Measurements from ENCODE around the gene ATF1. TPM values are rescaled to one million over a fixed set of nuclear protein-coding genes. Genes with fewer than 3 reads are reported as not detected.

The ATF1 gene
- total and polyA plus RNA-seq, 10 of the 15 experiments (the other 5 are each of a cell fraction or from before 2014, with no cell fraction given): 15.4 to 92.0 (median 33.6) TPM

DNA sequence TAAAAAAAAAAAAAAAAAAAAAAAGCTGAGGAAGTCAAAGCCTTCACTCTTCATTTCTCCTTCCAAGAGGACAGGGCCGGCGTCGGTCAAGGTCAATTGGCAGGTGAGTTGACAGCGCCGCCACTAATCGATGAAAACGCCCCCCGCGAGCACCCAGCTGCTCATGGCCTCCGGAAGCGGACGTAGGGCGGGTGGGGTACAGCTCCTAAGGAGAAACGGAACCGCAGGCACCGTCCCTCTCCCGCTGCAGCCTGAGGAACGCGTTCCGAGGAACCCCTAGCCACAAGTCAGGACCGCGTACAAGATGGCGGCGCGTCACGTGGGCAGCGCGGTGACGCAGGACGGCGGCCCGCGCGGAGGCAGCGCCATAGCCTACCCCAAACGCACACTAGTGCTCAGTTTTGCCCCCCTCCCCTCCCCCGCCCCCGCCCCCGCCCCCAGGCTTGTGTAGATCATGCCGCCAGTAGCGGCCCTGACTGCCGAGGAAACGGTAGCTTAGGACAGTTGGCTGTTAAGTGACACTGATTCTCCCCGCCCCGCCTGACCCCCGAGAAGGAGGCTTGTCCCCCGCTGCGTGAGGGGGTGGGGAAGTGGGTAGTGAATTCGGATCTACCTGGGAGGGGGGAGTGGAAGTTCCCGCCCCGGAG lies at the start of gene ATF1 (continued):
- TF ChIP-seq, protein P1, sequence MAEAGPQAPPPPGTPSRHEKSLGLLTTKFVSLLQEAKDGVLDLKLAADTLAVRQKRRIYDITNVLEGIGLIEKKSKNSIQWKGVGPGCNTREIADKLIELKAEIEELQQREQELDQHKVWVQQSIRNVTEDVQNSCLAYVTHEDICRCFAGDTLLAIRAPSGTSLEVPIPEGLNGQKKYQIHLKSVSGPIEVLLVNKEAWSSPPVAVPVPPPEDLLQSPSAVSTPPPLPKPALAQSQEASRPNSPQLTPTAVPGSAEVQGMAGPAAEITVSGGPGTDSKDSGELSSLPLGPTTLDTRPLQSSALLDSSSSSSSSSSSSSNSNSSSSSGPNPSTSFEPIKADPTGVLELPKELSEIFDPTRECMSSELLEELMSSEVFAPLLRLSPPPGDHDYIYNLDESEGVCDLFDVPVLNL (IDR thresholded peaks at IDR 0.05; ENCODE audit: low read depth, low read length): no peak
- peak in 1 of 2 experiments; percentile 39; a peak in 2 of 4 replicates for TF ChIP-seq IKZF2 (IDR thresholded peaks at IDR 0.05)
- peak; percentile 54; the same call in 1 of the 2 replicates for TF ChIP-seq ZNF384 (IDR thresholded peaks at IDR 0.05; ENCODE audit: borderline replicate concordance, low read depth, low read length)
- peak; percentile 96 for TF ChIP-seq POLR2AphosphoS5 (IDR thresholded peaks at IDR 0.05; ENCODE audit: low read length)
- TF ChIP-seq SMAD1 (IDR thresholded peaks at IDR 0.05; ENCODE audit: low read depth, partially characterized antibody): peak; percentile 62
- 0 out of 2 replicates have a peak, but pooled peaks have one; percentile 12 for TF ChIP-seq MTA2 (IDR thresholded peaks at IDR 0.05; ENCODE audit: low read depth)
- TF ChIP-seq, protein P2, sequence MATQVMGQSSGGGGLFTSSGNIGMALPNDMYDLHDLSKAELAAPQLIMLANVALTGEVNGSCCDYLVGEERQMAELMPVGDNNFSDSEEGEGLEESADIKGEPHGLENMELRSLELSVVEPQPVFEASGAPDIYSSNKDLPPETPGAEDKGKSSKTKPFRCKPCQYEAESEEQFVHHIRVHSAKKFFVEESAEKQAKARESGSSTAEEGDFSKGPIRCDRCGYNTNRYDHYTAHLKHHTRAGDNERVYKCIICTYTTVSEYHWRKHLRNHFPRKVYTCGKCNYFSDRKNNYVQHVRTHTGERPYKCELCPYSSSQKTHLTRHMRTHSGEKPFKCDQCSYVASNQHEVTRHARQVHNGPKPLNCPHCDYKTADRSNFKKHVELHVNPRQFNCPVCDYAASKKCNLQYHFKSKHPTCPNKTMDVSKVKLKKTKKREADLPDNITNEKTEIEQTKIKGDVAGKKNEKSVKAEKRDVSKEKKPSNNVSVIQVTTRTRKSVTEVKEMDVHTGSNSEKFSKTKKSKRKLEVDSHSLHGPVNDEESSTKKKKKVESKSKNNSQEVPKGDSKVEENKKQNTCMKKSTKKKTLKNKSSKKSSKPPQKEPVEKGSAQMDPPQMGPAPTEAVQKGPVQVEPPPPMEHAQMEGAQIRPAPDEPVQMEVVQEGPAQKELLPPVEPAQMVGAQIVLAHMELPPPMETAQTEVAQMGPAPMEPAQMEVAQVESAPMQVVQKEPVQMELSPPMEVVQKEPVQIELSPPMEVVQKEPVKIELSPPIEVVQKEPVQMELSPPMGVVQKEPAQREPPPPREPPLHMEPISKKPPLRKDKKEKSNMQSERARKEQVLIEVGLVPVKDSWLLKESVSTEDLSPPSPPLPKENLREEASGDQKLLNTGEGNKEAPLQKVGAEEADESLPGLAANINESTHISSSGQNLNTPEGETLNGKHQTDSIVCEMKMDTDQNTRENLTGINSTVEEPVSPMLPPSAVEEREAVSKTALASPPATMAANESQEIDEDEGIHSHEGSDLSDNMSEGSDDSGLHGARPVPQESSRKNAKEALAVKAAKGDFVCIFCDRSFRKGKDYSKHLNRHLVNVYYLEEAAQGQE (IDR thresholded peaks at IDR 0.05; ENCODE audit: low read depth, low read length): 0 out of 2 replicates have a peak, but pooled peaks have one; percentile 43
- peak; percentile 82 for TF ChIP-seq NR2F1 (conservative IDR thresholded peaks at IDR 0.05)
- TF ChIP-seq, protein P3, sequence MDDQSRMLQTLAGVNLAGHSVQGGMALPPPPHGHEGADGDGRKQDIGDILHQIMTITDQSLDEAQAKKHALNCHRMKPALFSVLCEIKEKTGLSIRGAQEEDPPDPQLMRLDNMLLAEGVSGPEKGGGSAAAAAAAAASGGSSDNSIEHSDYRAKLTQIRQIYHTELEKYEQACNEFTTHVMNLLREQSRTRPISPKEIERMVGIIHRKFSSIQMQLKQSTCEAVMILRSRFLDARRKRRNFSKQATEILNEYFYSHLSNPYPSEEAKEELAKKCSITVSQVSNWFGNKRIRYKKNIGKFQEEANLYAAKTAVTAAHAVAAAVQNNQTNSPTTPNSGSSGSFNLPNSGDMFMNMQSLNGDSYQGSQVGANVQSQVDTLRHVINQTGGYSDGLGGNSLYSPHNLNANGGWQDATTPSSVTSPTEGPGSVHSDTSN (IDR thresholded peaks at IDR 0.05; ENCODE audit: insufficient replicate concordance, low read depth, low read length): no peak
- TF ChIP-seq BHLHE40 (IDR thresholded peaks at IDR 0.05; ENCODE audit: borderline replicate concordance in 1 of 2, low read depth in 2 of 2, low read length in 1 of 2): peak; percentile 84 to 92
- TF ChIP-seq MYC (IDR thresholded peaks at IDR 0.05; ENCODE audit: insufficient read depth, insufficient read length, insufficient replicate concordance, low read length, severe bottlenecking): peak; percentile 78
- TF ChIP-seq, protein P4, sequence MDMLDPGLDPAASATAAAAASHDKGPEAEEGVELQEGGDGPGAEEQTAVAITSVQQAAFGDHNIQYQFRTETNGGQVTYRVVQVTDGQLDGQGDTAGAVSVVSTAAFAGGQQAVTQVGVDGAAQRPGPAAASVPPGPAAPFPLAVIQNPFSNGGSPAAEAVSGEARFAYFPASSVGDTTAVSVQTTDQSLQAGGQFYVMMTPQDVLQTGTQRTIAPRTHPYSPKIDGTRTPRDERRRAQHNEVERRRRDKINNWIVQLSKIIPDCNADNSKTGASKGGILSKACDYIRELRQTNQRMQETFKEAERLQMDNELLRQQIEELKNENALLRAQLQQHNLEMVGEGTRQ (IDR thresholded peaks at IDR 0.05; ENCODE audit: borderline replicate concordance, low read depth, low read length): peak; percentile 94
- TF ChIP-seq RELA (IDR thresholded peaks at IDR 0.05; ENCODE audit: borderline replicate concordance, partially characterized antibody): peak; percentile 81
- TF ChIP-seq IKZF1 (conservative IDR thresholded peaks at IDR 0.05): peak; percentile 87
- peak; percentile 69 to 82; a peak in 2 of 3 replicates for TF ChIP-seq EGR1 (IDR thresholded peaks at IDR 0.05; ENCODE audit: borderline replicate concordance in 1 of 2, low read depth in 2 of 2, low read length in 2 of 2)
- TF ChIP-seq ZNF24 (IDR thresholded peaks at IDR 0.05): no peak
- TF ChIP-seq POLR2A (IDR thresholded peaks at IDR 0.05; ENCODE audit: low read depth, low read length): peak; percentile 95
- TF ChIP-seq STAT1 (conservative IDR thresholded peaks at IDR 0.05): 0 out of 2 replicates have a peak, but pooled peaks have one; percentile 37
- TF ChIP-seq ZSCAN29 (IDR thresholded peaks at IDR 0.05): no peak
- TF ChIP-seq PML (IDR thresholded peaks at IDR 0.05; ENCODE audit: low read length): peak; percentile 88
- peak; percentile 91 for TF ChIP-seq ESRRA (IDR thresholded peaks at IDR 0.05; ENCODE audit: low read length)
- TF ChIP-seq CBX5 (IDR thresholded peaks at IDR 0.05; ENCODE audit: low read depth): no peak
- peak; percentile 89 for TF ChIP-seq RUNX3 (IDR thresholded peaks at IDR 0.05; ENCODE audit: low read length)
- peak; percentile 95 for TF ChIP-seq POLR2AphosphoS2 (IDR thresholded peaks at IDR 0.05; ENCODE audit: low read depth, low read length)

Data from GM12878 (cell line).